GM18520 (cell line): ENCODE measurements around the gene NOB1.
"Not testable (repeated sequence)": the region's sequence is repeated elsewhere in the genome, so short reads cannot be mapped to it uniquely, and the experiment has no call there.

Experiments used
- ATAC-seq: cut with Tn5 transposase; IDR thresholded peaks from one replicate; pipeline ENCODE4 v1.9.1; 2021; ENCODE audit not compliant: unreplicated experiment

The NOB1 gene

DNA sequence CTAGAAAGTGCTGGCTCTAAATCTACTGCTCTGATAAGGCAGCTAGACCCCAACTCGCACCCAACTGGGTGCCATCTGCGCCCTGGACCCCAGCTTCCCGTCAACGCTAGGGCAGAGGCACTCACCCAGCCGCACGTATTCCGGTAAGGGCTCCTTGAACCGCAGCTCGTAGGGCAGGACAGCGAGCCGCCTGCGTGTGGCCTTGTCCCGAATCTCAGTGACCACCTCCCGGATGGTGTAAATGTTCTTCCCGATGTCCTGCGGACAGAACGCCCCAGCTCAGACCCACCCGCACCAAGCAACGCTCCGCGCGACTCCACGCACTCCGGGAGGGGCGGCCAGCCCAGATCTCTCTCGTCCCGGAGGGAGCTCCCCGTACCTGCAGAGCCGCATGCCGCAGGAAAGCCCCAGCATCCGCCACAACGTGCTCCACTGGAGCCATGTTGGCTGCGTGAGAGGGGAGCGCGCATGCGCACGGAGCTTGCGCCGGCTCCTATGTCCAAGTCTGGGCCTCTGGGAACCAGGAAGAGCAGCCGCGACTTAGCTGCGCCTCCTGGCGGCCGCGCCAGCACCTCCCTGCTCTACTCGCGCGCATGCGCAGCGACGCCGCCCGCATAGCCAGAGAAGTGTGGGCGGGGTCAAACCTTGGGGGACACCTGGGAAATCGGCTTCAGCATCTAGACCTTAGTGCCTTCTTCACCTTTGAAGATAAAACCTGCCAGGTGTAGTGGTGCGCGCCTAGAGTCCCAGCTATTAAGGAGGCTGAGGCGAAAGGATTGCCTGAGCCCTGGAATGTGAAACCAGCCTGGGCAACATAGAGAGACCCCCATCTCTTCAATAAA is at the start of gene NOB1:
NOB1 (minus strand) TSS at position 458 of the 842 bp plus-strand sequence; CDS start at position 442, 16 bp downstream.
- ATAC-seq, result peak; percentile 97

DNA sequence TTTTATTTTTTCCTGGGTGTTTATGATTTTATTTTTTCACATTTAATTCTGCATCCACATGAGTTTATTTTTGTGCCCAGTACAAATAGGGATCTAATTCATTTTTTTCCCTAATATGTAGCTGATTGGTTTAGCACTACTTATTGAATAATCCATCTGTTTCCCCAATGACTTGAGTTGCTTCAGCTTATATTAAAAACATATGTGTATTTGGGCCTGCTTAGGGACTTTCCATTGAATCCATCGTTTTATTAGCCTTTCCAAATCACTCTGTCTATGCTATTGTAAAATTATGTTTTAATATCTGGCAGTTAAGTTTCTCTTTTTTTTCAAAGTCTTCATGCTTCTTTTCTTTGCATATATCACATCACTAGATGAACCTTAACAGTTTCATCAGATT is 49.6 kb upstream of the NOB1 start:
- no peak for ATAC-seq

DNA sequence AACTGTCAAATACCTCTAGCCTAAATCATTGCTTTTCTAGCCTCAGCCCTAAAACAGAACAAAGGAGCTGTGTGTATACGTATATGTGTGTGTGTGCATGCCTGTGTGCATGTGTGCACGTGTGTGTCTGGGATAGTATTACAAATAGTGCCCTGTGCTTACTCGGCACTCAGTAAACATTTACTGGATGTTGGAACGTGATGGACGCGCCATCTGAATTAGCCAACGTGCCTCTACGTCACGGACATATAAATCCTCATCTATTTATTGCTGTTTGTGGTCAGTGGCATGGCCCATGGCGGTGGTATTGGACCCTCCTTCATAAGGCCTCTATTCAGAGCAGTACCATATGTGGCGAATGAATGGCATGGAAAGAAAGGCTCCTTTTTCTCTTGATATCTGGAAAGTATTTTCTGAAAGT is 44.9 kb upstream of the NOB1 start:
- ATAC-seq, result no peak

DNA sequence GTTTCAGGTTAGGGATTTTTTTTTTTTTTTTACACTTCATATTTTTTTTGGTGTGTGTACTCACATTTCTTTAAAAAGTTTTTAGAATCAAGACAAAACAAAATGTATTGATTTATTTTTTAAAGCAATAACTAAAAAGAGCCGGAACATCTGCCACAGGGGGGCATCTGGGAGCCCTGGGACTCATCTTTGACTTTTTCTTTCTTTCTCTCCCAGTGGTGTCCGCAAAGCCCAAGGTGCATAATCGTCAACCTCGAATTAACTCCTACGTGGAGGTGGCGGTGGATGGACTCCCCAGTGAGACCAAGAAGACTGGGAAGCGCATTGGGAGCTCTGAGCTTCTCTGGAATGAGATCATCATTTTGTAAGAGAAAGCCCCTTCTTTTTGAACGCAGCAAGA is 43.7 kb upstream of the NOB1 start:
- no peak for ATAC-seq

DNA sequence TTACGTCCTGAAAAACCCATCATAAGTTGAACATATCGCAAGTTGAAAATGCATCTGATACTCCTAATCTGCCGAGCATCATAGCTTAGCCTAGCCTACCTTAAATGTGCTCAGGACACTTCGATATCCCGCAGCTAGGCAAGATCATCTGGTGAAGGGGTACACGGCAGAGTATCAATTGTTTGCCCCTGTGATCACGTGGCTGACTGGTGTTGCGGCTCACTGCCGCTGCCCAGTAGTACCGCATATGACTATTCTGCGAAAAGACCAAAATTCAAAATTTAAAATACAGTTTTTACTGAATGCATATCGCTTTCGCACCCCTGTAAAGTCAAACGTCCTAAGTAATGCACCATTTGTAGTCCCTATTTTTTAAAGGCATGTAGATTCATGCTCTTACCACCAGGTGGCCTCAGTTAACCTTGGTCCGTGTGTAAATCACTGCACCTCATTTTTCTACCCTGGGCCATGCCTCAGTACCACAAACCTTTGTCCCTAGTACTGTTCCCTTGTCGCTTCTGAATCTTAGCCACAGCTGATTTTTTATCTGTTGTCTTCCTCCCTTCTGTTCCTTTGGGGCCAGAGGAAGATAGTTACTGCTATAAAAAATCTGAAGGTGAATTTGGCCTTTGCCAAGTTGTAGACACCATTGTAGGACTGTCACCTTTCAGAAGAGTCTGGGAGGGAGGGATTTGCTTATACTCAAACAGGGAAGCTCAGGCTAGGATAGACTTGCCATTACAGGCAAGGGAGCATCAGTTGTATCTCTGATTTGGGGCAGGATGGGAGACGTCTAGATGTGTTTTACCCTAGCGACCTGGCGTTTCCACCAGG is 41.8 kb upstream of the NOB1 start:
- no peak for ATAC-seq

DNA sequence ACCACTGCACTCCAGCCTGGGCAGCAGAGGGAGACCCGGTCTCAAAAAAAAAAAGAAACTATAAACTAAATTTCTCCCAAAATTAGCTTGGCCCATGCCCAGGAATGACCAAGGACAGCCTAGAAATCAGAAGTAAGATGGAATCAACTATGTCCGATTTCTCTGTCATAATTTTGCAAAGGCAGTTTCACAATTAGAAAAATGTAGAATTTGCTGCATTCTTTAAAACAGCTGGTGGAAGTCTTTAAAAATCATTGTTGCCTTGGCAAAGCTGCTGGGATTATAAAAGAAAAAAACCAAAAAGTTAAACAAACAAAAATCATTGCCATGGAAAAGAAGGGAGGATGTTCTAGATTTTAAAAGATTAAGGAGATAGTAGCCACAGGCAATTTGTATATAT is 39.8 kb upstream of the NOB1 start:
- ATAC-seq, result no peak

DNA sequence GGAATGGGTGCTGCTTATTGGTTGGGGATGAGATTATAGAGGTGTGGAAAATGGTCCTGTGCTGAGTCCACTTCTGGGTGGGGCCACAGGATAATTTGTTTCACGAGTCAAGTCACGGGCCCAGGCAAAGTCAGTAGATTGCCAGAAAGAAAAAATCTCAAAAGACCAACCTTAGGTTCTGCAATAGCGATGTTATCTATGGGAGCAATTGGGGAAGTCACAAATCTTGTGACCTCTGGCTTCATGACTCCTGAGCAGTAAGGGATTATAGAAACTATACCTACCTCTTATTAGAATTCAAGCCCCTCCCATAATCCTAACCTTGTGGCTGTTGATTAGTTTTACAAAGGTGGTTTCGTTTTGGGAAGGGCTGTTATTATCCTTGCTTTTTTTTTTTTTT is 38.8 kb upstream of the NOB1 start:
- no peak for ATAC-seq

DNA sequence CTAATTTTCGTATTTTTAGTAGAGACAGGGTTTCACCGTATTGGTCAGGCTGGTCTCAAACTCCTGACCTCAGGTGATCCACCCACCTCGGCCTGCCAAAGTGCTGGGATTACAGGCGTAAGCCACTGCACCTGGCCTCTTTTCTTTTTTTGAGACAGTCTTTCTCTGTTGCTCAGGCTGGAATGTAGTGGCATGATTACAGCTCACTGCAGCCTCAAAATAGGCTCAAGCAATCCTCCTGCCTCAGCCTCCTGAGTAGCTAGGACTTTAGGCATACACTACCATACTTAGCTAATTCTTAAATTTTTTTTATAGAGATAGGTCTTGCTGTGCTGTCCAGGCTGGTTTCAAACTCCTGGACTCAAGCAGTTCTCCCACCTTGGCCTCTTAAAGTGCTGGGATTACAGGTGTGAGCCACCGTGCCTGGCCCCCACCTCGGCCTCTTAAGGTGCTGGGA is 36.7 kb upstream of the NOB1 start:
- not testable (repeated sequence) for ATAC-seq

DNA sequence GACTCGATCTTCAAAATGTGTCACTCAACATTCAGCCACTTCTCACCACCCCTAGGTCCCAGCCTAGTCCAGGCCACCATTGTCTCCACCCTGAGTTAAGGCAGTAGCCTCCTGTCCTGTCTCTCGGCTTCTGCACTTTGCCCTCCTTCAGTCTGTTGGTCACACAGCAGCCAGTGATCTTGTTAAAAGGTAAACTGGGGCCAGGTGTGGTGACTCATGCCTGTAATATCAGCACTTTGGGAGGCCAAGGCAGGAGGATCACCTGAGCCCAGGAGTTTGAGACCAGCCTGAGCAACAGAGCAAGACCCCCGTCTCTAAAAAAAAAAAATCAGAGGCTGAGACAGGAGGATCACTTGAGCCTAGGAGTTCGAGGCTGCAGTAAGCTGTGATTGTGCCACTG is 33.2 kb upstream of the NOB1 start:
- no peak for ATAC-seq

DNA sequence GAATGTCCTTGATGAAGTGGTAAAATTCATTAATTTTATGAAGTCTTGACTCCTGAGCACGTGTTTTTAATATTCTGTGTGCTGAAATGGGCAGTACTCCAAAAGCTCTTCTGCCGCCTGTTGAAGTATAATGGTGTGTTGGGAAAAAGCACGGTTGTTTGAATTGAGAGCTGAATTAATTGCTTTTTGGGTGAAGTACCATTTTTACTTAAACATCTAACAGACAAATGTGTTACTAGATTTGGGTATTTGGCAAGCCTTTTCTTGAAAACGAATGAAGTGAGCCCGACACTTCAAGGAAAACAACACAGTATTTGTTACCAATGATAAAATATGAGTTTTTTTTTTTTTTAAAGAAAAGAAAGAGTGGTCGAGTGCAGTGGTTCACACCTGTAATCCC is 29.9 kb upstream of the NOB1 start:
- no peak for ATAC-seq

DNA sequence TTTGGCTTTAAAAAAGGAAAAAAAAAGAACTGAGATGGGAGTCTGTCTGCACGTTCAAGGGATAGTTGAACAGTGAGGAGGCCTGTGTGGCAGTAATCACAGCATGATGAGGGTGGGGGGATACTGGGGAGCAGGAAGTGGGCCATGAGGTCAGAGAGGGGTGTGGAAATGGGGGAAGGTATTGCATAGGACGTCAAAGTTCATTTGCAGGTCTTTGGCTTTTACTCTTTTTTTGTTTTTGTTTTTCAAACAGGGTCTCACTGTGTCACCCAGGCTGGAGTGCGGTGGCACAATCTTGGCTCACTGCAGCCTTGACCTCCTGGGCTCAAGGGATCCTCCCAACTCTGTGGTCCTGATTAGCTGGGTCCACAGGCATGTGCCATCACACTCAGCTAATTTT is 26.4 kb upstream of the NOB1 start:
- ATAC-seq, result no peak

DNA sequence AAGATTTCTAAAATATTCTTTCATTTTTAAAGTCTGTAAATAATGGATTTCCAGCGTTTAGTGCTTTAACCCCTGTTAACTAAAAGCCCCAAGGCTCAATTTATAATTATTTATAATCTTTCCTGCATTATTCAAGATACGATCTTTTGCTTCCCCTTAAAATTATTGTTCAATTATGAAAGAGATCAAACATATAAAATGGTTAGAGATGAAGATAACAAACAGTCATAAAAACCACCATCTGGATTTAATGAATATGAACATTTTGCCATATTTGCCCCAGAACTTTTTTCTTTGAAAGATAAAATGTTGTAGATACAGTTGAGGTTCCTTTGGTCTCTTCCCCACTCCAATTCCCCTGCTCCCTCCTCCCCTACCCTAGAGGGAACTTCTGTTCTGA is 25.0 kb upstream of the NOB1 start:
- no peak for ATAC-seq

DNA sequence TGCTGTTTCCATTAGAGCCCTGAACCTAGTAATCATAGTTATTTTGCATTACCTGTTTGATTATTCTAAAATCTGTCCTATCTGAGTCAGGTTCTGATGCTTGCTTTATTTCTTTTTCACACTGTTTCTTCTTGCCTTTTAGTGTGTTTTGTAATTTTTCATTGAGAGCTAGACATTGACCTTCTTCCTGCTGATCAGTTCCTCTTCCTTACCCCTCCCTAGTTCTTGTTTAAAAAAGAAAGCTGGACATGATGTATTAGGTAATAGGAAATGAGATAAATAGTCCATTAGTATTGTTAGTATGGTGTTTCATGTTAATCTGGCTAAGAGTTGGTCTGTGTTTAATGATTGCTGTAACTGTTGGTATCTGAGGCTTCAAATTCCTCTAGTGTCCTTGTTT is 20.8 kb upstream of the NOB1 start:
- no peak for ATAC-seq

DNA sequence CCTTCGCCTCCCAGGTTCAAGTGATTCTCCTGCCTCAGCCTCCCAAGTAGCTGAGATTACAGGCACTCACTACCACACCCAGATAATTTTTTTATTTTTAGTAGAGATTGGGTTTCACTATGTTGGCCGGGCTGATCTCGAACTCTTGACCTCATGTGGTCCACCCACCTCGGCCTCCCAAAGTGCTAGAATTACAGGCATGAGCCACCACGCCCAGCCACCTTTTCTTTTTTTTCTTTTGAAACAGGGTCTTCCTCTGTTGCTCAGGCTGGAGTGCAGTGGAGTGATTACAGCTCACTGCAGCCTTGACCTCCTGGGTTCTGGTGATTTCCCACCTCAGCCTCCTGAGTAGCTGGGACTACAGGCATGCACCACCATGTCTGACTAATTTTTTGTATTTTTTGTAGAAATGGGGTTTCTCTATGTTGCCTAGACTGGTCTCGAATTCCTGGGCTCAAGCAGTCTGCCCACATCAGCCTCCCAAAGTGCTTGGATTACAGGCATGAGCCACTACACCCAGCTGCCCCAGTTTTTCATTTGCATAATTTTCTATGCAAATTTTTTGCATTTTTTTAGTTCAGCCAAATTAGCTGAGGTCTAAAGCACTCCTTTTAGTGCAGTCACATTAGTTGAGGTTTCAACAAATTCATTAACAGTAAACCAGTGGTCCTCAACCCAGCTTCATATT is 18.7 kb upstream of the NOB1 start:
- ATAC-seq, result peak; percentile 66

DNA sequence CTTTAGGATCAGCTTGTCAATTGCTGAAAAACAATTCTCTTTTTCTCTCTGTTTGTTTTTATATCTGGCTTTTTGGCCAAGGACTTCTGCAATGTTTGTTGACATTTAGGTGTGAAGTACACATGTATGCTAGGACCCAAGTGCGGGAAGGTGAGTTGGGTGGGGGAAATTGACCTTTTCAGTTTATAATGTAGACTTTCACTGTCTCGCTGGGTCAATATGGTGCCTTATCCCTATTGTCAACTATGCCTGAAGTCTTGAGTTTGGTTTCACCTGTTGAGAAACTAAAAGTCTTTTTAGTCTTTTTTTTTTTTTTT is 16.9 kb upstream of the NOB1 start:
- ATAC-seq, result no peak

DNA sequence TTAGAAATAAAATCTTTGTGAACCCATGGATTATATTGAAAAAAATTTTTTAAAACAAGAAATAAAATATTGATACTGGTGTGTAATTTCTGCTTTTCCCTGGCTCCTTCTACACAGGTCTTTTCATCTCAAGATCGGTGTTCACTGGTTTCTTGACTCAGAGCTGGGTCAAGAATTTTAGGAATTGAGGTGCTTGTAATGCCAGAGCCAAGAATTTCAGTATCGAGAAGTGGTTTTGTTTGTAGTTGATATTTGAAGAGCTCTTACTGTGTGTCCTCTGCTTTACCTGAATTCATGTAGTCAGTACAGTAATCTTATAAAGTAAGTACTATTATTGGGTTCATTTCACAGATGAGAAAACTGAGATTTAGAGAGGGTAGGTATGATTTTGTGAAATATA is 14.7 kb upstream of the NOB1 start:
- no peak for ATAC-seq

DNA sequence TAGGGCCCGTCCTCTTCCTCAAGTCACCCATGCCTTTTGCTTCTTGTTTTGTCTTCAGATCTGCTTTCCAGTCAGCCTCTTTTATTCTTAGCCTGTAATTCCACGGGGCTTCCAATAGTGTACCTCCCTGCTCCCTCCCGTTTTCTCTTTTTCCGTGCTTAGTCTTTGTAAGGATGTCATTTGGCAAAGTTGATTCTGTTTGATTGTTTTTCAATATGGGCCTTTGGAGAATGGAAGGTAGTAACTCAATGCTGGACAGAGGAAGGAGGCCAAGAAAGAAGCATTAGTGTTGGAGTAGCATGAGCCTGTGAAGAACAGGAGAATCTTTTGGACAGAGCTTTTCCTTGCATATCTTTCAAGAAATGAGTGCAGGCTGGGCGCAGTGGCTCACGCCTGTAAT is 13.9 kb upstream of the NOB1 start:
- ATAC-seq, result no peak

DNA sequence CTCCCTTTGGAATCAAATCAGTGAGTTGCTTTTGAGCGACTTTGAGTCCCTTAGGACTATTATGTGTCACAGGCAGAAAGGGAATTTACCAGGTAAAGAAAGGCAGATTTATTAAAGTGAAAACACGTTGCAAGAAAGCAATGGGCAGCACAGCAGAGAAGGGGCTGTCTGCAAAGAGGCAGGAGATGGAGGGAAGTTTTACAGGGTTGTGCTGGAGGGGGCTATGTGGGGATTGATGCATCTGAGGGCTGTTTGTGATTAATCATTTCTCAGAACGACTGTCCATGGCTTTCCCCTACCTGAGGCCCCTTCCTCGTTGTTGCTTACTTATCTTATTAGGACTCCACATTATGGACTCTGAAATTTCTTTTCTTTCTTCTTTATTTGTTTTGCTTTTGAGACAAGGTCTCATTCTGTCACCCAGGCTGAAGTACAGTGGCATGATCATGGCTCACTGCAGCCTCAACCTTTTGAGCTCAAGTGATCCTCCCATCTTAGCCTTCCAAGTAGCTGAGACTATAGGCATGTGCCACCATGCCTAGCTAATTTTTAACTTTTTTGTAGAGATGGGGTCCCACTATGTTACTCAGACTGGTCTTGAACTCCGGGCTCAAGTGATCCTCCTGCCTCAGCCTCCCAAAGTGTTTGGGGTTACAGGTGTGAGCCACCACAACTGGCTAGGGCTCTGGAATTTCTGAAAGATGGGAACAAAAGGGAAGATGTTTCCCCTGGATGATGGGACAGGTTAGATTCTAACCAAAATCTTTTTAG is 12.9 kb upstream of the NOB1 start:
- no peak for ATAC-seq

DNA sequence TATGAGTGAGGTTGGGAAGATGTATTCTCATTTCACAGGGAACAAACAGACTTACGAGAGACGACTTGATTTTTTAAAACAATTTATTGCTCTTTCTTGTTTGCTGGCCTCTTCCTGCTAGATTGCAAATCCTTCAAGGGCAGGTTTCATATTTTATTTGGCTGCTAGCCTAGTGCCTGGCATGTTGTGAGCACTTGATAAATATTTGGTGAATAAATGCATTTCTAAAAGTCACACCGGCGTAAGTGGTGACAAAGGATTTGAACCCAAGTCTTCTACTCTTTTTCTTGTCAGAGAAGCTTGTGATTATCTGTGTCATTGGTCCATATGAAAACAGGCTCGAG is 8.8 kb upstream of the NOB1 start:
- ATAC-seq, result no peak

DNA sequence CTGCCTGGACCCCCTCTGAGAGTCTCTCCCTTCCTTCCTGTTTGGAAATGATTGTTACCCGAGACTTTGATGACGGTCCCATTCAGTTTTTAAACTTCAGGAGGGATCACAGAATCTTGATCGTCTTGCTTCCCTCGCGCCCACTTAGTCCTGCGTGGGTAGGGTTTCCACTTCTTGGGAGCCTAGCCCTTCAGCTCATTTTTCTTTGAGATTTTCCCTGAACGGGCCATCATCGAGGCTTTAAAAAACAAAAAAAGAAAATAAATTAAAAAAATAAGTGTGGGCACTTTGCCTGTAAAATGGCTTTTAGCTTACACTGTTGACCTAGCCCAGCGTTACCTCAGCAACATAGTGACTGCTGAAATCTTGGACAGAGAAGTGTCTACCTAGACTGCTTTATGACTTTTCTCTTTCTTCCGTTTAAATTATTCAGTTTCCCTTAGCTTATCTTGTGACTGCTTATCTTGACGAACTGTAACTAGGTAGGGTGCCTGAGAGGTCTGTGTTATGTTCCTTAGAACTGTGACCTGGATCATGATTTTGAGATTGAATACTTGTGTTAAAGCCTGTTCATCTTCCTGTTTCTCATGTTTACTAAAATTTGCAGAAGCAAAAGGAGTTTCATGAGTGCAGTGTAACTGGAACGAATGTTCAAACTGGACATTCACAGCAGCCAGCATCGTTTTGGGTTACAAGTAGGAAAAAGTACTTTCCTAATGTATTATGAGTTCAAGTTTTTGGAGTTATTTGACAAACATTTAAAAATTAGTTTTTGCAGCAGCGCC is 8.3 kb upstream of the NOB1 start:
- ATAC-seq, result no peak
